WTC11 (cell line): ENCODE results near the gene CREB3.

Source experiments
- ATF2 ChIP-seq: sonication (generic); formaldehyde crosslinking; IDR thresholded peaks from 2 replicates; pipeline ENCODE4 v1.8.1; 2022; ENCODE audit warnings: low read depth, missing genetic modification reagents, borderline replicate concordance
- CTCF ChIP-seq: fragments of 200-600 bp; IDR thresholded peaks from 2 replicates; pipeline ENCODE4 v1.8.0; 2022; ENCODE audit warnings: antibody characterized with exemption
- ETV6 ChIP-seq: sonication (generic); formaldehyde crosslinking; IDR thresholded peaks from 2 replicates; pipeline ENCODE4 v1.8.1; 2022; ENCODE audit warnings: mild to moderate bottlenecking, missing genetic modification reagents
- GABPB1 ChIP-seq: sonication (generic); formaldehyde crosslinking; IDR thresholded peaks from 2 replicates; pipeline ENCODE4 v1.8.1; 2023; ENCODE audit warnings: mild to moderate bottlenecking, missing genetic modification reagents
- HMGXB4 ChIP-seq: sonication (generic); formaldehyde crosslinking; IDR thresholded peaks from 2 replicates; pipeline ENCODE4 v1.8.1; 2023; ENCODE audit warnings: mild to moderate bottlenecking, moderate library complexity, missing genetic modification reagents
- MLX ChIP-seq: sonication (generic); formaldehyde crosslinking; IDR thresholded peaks from 2 replicates; pipeline ENCODE4 v1.8.1; 2023; ENCODE audit warnings: mild to moderate bottlenecking, missing genetic modification reagents, moderate library complexity
- MYBL2 ChIP-seq: sonication (generic); formaldehyde crosslinking; IDR thresholded peaks from 2 replicates; pipeline ENCODE4 v1.8.1; 2023; ENCODE audit warnings: mild to moderate bottlenecking, moderate library complexity, missing genetic modification reagents
- NFYB ChIP-seq: sonication (generic); formaldehyde crosslinking; conservative IDR thresholded peaks from 2 replicates; pipeline ENCODE4 v1.8.0; 2022; ENCODE audit warnings: low read depth, missing genetic modification reagents
- RELA ChIP-seq: sonication (generic); formaldehyde crosslinking; IDR thresholded peaks from 2 replicates; pipeline ENCODE4 v1.8.1; 2022; ENCODE audit warnings: missing genetic modification reagents, mild to moderate bottlenecking, borderline replicate concordance
- TCF7 ChIP-seq: sonication (generic); formaldehyde crosslinking; IDR thresholded peaks from 2 replicates; pipeline ENCODE4 v1.8.0; 2022; ENCODE audit warnings: mild to moderate bottlenecking, low read depth, missing genetic modification reagents, moderate library complexity
- TEAD1 ChIP-seq: sonication (generic); formaldehyde crosslinking; IDR thresholded peaks from 2 replicates; pipeline ENCODE4 v1.8.0; 2022; ENCODE audit warnings: mild to moderate bottlenecking, missing genetic modification reagents
- USF2 ChIP-seq: sonication (generic); formaldehyde crosslinking; IDR thresholded peaks from 2 replicates; pipeline ENCODE4 v1.8.1; 2023; ENCODE audit warnings: mild to moderate bottlenecking, missing genetic modification reagents, moderate library complexity
- ZNF281 ChIP-seq: sonication (generic); formaldehyde crosslinking; IDR thresholded peaks from 2 replicates; pipeline ENCODE4 v1.8.0; 2023; ENCODE audit warnings: mild to moderate bottlenecking, missing genetic modification reagents

- no peak for TF ChIP-seq CTCF
- TF ChIP-seq ETV6 (CRISPR knock-in tag), result no peak
- TF ChIP-seq TCF7 (CRISPR knock-in tag), result no peak
- no peak for TF ChIP-seq RELA
- no peak for TF ChIP-seq ATF2 (CRISPR knock-in tag)
- no peak for TF ChIP-seq HMGXB4 (CRISPR knock-in tag)
- no peak for TF ChIP-seq USF2 (CRISPR knock-in tag)
- no peak for TF ChIP-seq GABPB1 (CRISPR knock-in tag)
- no peak for TF ChIP-seq ZNF281
- TF ChIP-seq TEAD1 (CRISPR knock-in tag), result no peak
- no peak for TF ChIP-seq NFYB (CRISPR knock-in tag)
- TF ChIP-seq MYBL2 (CRISPR knock-in tag), result no peak
- no peak for TF ChIP-seq MLX
These were observed 15.2 kb upstream of the CREB3 start for GRCh38 chr9:35717132-35717870.
